Central memory CD8-positive, alpha-beta T cell (primary cell): Measurements from ENCODE around the gene FANCC.
"Not testable (repeated sequence)": the region's sequence is repeated elsewhere in the genome, so short reads cannot be mapped to it uniquely, and the experiment has no call there.

Source experiments
- ATAC-seq: fragments of 150-1000 bp; cut with Tn5 transposase; replicated peaks from 2 replicates; pipeline ENCODE4 v1.10.0; 2022; ENCODE audit warnings: mild to moderate bottlenecking, moderate FRiP score, moderate number of reproducible peaks; ENCODE audit not compliant: poor library complexity, severe bottlenecking; ENCODE audit errors: extremely low read depth
- DNase-seq, 2 donors: peaks; one replicate each; pipeline ENCODE4 v3.0.0; 2021; ENCODE audit warnings: low spot score in 2 of 2
- H3K27ac Mint-ChIP-seq: one replicate; pipeline ENCODE4 v1.8.0; 2022; ENCODE audit warnings: low read depth, mild to moderate bottlenecking, moderate library complexity, mixed read lengths
- H3K27me3 Mint-ChIP-seq: one replicate; pipeline ENCODE4 v1.8.0; 2022; ENCODE audit warnings: mixed read lengths
- H3K36me3 Mint-ChIP-seq: one replicate; pipeline ENCODE4 v1.8.0; 2022; ENCODE audit warnings: mild to moderate bottlenecking, moderate library complexity, mixed read lengths; ENCODE audit not compliant: insufficient read depth
- H3K4me1 Mint-ChIP-seq: one replicate; pipeline ENCODE4 v1.8.0; 2022; ENCODE audit warnings: mixed read lengths
- H3K4me3 Mint-ChIP-seq: one replicate; pipeline ENCODE4 v1.8.0; 2022; ENCODE audit warnings: mild to moderate bottlenecking, moderate library complexity, mixed read lengths
- H3K9me3 Mint-ChIP-seq: one replicate; pipeline ENCODE4 v1.8.0; 2022; ENCODE audit warnings: mixed read lengths

FANCC gene

DNA sequence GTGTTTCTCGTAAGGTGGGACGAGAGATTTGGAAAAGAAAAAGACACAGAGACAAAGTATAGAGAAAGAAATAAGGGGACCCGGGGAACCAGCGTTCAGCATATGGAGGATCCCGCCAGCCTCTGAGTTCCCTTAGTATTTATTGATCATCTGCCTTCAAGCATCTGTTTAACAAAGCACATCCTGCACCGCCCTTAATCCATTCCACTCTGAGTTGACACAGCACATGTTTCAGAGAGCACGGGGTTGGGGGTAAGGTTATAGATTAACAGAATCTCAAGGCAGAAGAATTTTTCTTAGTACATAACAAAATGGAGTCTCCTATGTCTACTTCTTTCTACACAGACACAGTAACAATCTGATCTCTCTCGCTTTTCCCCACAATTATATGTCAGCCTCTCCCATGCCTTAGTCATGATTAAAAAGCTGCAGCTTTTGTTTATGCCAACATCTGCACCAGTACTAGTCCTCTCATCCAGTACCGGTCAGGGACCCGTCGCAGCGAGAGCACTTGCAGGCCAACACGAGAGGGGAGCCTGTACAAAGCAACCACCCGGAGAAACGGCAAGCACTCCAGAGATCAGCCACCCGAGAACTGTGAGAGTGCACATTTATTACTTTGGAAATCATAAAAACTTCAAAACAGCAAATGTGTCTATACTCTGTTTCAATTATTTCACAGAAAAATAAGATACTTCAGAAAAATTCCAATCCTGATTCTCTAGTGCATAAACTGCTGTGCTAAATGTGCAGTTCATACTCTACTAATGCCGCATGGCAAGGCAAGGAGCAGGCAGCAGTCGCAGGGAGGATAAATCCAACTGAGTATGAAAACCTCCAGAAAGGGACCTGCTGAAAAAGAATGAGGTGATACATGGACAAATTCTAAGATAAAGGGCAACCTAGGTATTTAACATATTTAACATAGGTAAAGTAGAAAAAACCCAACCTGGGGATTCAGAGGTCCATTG lies 47.4 kb downstream of the FANCC start:
- H3K27ac Mint-ChIP-seq, H3K4me1 Mint-ChIP-seq, H3K36me3 Mint-ChIP-seq, H3K9me3 Mint-ChIP-seq, DNase-seq, ATAC-seq, H3K27me3 Mint-ChIP-seq, H3K4me3 Mint-ChIP-seq: not testable (repeated sequence)

DNA sequence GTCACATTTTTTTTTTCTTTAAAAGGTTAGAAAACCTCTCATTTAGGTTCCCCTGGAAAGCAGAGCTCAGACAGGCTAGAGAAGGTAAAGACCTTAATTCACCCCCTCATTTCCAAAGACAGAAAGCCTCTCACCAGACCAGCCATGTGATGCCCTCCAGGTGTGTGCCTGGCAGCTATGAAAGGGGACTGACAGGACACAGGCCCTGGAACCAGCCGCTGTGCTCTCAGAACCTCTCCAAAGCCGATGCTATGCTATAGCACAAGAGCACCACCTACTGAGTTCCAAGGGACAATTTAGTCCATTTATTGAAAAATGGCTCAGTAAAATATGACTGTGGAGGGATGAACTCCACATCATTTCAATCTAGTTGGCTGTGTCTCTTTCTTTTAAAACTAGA lies 48.8 kb downstream of the FANCC start:
- ATAC-seq (no peak), DNase-seq (no peak)
- Mint-ChIP-seq H3K27me3 (no peaks in the 10 kb centered on the region), H3K27ac (no peak overlapping the region), H3K36me3 (no peaks in the 10 kb centered on the region), H3K4me1 (peaks cover 6% of the 10 kb centered on the region), H3K4me3 (no peak overlapping the region), H3K9me3 (no peaks in the 10 kb centered on the region)

DNA sequence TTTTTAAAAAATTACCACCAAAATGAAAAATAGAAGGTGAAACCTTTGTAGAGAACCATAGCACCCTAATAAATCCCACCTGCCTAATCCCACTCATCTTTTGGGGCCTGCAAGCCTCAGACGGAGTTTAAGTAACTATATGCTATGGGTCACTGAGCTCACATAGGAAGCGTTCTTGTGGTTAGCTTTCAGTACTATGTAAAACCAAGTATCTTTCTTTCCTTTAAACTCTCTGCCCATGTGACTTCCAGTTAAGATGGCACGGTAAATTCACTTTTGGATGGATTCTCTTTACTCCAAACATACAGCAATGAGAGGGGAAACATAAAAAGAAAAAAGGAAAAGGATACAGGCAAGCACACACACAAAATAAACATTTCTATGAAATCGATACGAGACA lies 50.9 kb downstream of the FANCC start:
- Mint-ChIP-seq H3K36me3 (no peaks in the 10 kb centered on the region), H3K27ac (no peak overlapping the region), H3K4me3 (no peak overlapping the region), H3K9me3 (no peaks in the 10 kb centered on the region), H3K4me1 (peaks cover 6% of the 10 kb centered on the region), H3K27me3 (no peaks in the 10 kb centered on the region)
- DNase-seq (no peak), ATAC-seq (no peak)

DNA sequence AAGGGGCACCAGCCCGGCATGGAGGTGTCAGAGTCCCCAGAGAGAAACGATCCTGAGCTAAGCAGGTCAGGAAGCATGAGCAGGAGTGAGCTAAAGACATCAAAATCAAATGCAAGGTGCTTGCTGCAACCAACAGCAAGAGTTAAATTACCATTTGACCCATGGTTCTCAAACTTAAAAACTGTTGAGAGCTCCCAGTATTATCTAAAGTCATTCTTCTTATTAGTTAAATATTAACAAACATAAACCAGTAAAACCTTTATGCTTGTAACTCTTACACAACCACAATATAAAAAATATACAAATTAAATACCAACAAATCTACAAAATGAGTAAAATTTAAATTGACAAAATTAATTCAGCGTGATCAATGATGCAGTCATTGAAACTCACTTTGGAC lies 51.5 kb downstream of the FANCC start:
- Mint-ChIP-seq H3K4me3 (no peak overlapping the region), H3K4me1 (peaks cover 6% of the 10 kb centered on the region), H3K27ac (no peak overlapping the region), H3K36me3 (no peaks in the 10 kb centered on the region), H3K9me3 (no peaks in the 10 kb centered on the region), H3K27me3 (no peaks in the 10 kb centered on the region)
- DNase-seq (no peak), ATAC-seq (no peak)

DNA sequence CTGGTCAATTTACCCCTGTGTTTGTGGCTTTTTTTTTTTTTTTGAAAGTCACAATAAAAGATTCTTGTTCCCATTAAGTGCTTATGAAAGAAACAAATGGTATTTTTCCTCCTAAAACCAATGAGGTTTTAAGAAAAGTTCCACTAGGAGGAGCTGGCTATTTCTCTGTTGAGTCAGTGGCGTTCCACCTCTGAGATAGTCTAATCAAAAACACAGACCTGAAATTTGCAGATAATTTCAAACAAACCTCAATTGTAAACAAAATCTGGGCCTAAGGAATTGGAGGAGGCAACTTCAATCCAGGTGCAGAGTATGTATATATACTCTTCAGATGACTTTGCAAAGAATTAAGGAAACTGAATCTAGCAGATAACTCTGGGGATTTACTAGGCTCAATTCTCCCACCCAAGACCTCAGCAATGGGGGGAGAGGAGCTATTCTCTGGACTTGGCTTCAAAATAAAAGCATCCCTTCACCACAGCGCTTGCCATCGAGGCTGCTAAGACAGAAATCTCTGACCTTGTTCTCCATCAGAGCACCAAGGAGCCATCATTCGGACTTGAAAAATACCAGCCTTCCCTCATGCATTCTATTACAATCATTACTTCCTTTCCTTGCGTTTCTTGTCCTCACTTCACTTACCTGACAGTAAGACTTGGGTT lies 52.4 kb downstream of the FANCC start:
- Mint-ChIP-seq H3K27me3 (no peaks in the 10 kb centered on the region), H3K4me1 (peaks cover 6% of the 10 kb centered on the region), H3K36me3 (no peaks in the 10 kb centered on the region), H3K4me3 (no peak overlapping the region), H3K27ac (no peak overlapping the region), H3K9me3 (no peaks in the 10 kb centered on the region)
- DNase-seq (no peak), ATAC-seq (no peak)

DNA sequence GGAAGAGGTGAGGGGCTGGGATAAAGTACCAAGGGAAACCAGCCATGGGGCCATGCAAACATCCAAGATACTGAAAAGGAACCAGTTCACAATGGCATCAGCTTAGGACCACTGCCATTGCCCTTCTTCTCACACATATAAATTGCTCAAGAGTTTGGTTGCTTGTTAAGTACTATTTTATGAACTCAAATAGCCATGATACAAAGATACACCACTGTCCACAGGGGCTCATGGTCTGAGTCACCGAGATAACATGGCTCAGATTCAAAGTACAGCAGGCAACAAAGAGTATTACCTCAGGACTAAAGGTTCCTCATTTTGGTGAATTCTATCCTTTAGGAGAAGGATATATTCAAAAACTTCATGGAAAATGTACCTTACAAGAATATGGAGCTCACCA lies 55.6 kb downstream of the FANCC start:
- Mint-ChIP-seq H3K4me1 (peaks cover 11% of the 10 kb centered on the region), H3K27ac (no peak overlapping the region), H3K36me3 (no peaks in the 10 kb centered on the region), H3K4me3 (no peak overlapping the region), H3K27me3 (no peaks in the 10 kb centered on the region), H3K9me3 (no peaks in the 10 kb centered on the region)
- no peak for ATAC-seq
- no peak for DNase-seq

DNA sequence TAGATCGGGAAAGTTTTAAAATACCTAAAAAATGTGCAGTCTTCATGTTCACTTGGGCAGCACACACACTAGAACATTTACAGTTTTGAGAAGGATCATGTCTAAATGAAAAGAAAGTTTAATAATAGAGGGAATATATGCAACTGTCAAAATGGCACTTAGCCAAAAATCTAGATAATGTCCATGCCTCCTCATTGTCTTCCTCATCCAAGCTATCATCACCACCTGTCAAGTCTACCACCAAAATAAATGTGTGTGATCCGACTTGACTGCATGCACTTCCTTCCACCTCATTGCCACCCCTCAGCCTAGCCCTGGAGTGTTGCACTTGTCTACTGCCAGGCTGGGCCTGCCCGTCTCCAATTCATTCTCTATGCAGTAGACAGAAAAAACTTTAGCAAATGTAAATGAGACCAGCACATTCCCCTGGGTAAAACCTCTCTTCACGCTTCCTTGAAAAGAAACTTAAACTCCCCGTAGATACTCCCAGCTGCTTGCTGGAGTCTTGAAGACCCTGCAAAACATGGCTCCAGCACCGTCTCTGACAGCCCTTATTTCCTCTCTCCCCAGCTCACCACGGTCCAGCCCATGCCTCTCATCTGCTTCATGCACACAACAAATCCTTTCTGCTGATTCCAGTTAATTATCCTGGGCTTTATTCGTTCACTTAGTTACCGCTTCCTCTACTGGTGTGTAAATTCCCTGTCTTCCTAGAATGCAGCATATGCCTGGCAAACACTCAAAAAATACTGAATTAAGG lies 66.9 kb downstream of the FANCC start:
- H3K4me1 Mint-ChIP-seq = no peaks in the 10 kb centered on the region
- no peaks in the 10 kb centered on the region for H3K27me3 Mint-ChIP-seq
- no peak overlapping the region for H3K27ac Mint-ChIP-seq
- no peaks in the 10 kb centered on the region for H3K9me3 Mint-ChIP-seq
- no peak for ATAC-seq
- no peak for DNase-seq
- H3K36me3 Mint-ChIP-seq = no peaks in the 10 kb centered on the region
- H3K4me3 Mint-ChIP-seq = no peak overlapping the region

DNA sequence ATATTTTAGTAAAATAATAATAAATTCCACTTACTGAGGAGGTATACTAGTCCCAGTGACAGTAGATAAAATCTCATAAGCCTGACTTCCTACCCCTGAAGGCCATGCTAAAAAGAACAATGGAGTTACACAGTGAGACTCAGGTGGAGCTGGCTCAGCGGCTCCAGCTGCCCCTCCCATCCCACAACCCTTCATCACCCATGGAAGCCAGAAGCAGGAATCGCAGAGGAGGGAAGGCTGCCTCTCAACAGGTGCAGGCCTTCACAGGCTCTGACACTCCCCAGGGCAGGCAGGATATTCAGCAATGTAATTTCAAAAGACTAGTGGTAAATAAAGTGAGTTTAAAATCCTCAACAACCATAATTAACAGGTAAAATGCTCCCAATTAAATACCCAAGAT lies 67.5 kb downstream of the FANCC start:
- Mint-ChIP-seq H3K4me3 (no peak overlapping the region), H3K4me1 (no peaks in the 10 kb centered on the region), H3K27me3 (no peaks in the 10 kb centered on the region), H3K27ac (no peak overlapping the region), H3K36me3 (no peaks in the 10 kb centered on the region), H3K9me3 (no peaks in the 10 kb centered on the region)
- ATAC-seq (no peak), DNase-seq (no peak)

DNA sequence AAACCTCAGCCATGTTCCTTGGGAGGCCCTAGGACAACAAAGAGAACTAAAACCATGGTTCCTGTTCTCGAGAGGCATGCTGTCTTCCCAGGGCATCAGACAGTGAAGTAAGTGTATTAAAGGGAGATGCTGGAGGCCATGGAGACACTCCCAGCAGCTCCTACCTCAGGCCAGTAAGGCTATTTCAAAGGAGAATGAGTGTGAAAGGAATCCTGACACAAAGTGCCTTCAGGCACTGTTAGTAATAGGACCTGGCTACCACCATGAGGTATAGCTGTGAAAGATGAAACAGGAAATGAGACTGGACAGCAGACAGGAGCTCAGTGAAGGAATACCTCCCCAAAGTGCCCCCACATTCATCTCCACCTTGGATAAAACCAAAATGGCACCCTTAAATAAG lies 71.0 kb downstream of the FANCC start:
- no peaks in the 10 kb centered on the region for H3K9me3 Mint-ChIP-seq
- DNase-seq (no peak), ATAC-seq (no peak)
- no peaks in the 10 kb centered on the region for H3K27me3 Mint-ChIP-seq
- peaks cover 2% of the 10 kb centered on the region for H3K36me3 Mint-ChIP-seq
- H3K27ac Mint-ChIP-seq = no peak overlapping the region
- H3K4me1 Mint-ChIP-seq = no peaks in the 10 kb centered on the region
- no peak overlapping the region for H3K4me3 Mint-ChIP-seq

DNA sequence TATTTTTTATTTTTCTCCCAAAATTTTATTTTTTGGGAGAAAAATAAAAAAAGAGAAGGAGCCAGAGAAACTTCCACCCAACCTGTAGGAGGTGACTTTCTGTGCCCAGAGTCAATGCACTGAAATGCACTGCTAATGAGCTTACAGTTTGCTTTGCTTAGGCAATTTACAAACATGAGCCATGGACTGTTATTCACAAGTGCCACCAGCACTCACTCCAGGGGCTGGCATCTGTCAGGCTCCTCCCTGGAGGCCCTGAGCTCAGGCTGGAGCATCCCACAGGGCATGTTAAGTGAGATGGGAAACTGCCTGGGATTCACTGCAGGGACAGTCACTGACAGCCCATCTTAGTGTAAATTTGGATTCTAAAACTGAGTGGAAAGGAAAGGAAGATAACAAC lies 74.9 kb downstream of the FANCC start:
- ATAC-seq (no peak), DNase-seq (no peak)
- Mint-ChIP-seq H3K27me3 (no peaks in the 10 kb centered on the region), H3K9me3 (no peaks in the 10 kb centered on the region), H3K4me1 (no peaks in the 10 kb centered on the region), H3K36me3 (peaks cover 2% of the 10 kb centered on the region), H3K27ac (no peak overlapping the region), H3K4me3 (no peak overlapping the region)

DNA sequence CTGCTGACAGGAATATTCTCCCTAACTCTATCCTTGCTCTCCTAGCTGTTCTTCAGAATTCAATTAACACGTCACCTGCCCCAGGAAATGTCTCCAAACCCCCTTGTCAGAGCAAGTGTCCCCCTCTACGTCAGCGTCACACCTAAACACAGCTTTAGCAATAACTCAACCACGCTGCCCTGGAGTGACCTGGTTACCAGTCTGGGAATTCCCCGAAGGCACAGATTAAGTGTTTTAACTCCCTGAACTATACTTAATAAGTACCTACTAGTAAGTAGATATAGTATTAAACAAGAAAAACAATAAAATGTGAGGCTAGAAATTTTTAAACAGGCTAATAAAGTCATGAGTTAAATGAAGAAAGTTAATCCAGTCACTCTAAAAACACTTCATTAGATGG lies 78.4 kb downstream of the FANCC start:
- Mint-ChIP-seq H3K9me3 (no peaks in the 10 kb centered on the region), H3K27ac (no peak overlapping the region), H3K4me1 (no peaks in the 10 kb centered on the region), H3K36me3 (peaks cover 2% of the 10 kb centered on the region), H3K4me3 (no peak overlapping the region), H3K27me3 (no peaks in the 10 kb centered on the region)
- ATAC-seq (no peak), DNase-seq (no peak)

DNA sequence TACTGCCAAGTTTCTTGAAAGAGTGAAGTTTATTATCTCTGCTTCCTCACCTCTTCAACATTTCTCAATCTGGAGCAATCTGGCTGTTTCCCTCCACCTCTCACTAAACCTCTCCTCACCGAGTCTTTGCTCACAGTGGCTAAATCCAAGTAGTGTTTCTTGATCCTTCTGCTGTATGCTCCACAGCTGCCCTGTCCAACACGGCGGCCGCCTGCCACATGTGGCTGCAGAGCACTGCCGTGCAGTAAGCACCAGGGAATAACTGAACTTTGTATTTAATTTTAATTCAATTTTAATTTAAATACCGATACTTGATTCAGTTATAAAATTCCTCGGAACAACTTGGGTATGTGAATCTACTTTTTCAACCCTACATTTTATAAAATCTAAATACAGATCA lies 80.2 kb downstream of the FANCC start:
- Mint-ChIP-seq H3K36me3 (peaks cover 2% of the 10 kb centered on the region), H3K27ac (no peak overlapping the region), H3K4me3 (no peak overlapping the region), H3K27me3 (no peaks in the 10 kb centered on the region), H3K9me3 (no peaks in the 10 kb centered on the region), H3K4me1 (no peaks in the 10 kb centered on the region)
- DNase-seq (no peak), ATAC-seq (no peak)
